DOHH2 (cell line): Measurements from ENCODE around the gene ILDR2.

Source experiments
- H3F3A ChIP-seq: fragments of 200-600 bp; sonication (generic), shearing (Covaris generic); 2 replicates; pipeline ENCODE4 v1.6.0; 2016; ENCODE audit warnings: antibody characterized with exemption, mild to moderate bottlenecking; ENCODE audit not compliant: control insufficient read depth, insufficient read depth
- H3K27ac ChIP-seq: fragments of 200-600 bp; sonication (generic); 2 replicates; pipeline ENCODE4 v1.5.1; 2014; ENCODE audit warnings: low read depth, mild to moderate bottlenecking, low read length, moderate library complexity
- H3K27me3 ChIP-seq: fragments of 200-600 bp; sonication (generic); 2 replicates; pipeline ENCODE4 v1.6.1; 2014; ENCODE audit warnings: mild to moderate bottlenecking, low read length, mixed read lengths; ENCODE audit not compliant: control insufficient read depth
- H3K36me3 ChIP-seq: fragments of 200-600 bp; sonication (generic); 2 replicates; pipeline ENCODE4 v1.6.1; 2014; ENCODE audit warnings: mild to moderate bottlenecking, low read length, moderate library complexity, mixed read lengths; ENCODE audit not compliant: control insufficient read depth
- H3K4me1 ChIP-seq: fragments of 200-600 bp; sonication (generic); 2 replicates; pipeline ENCODE4 v1.6.1; 2014; ENCODE audit warnings: mild to moderate bottlenecking, low read length, mixed read lengths; ENCODE audit not compliant: control insufficient read depth
- H3K4me2 ChIP-seq: fragments of 200-600 bp; sonication (generic); 2 replicates; pipeline ENCODE4 v1.6.0; 2014; ENCODE audit warnings: mild to moderate bottlenecking, low read length, moderate library complexity
- H3K4me3 ChIP-seq: fragments of 200-600 bp; sonication (generic); 2 replicates; pipeline ENCODE4 v1.5.1; 2014; ENCODE audit warnings: mild to moderate bottlenecking, low read length, mixed read lengths
- H3K79me2 ChIP-seq: fragments of 200-600 bp; sonication (generic); 2 replicates; pipeline ENCODE4 v1.6.1; 2014; ENCODE audit warnings: mild to moderate bottlenecking, low read length, mixed read lengths; ENCODE audit not compliant: control insufficient read depth
- H3K9me2 ChIP-seq: fragments of 200-600 bp; sonication (generic); replicated peaks from 2 replicates; pipeline ENCODE4 v1.6.1; 2014; ENCODE audit warnings: mild to moderate bottlenecking, low read length, mixed read lengths; ENCODE audit not compliant: control insufficient read depth
- H3K9me3 ChIP-seq: fragments of 200-600 bp; sonication (generic); 2 replicates; pipeline ENCODE4 v1.6.1; 2014; ENCODE audit warnings: antibody characterized with exemption, low read length, mixed read lengths; ENCODE audit not compliant: control insufficient read depth, insufficient read depth
- H4K20me1 ChIP-seq: fragments of 200-600 bp; sonication (generic); 2 replicates; pipeline ENCODE4 v1.6.0; 2014; ENCODE audit warnings: low read depth, mild to moderate bottlenecking, antibody characterized with exemption, low read length, moderate library complexity; ENCODE audit not compliant: control insufficient read depth, insufficient read depth
- CTCF ChIP-seq: fragments of 200-600 bp; sonication (generic); IDR thresholded peaks from one replicate; pipeline ENCODE4 v1.5.1; 2014; ENCODE audit warnings: antibody characterized with exemption, mild to moderate bottlenecking, low read depth, low read length; ENCODE audit not compliant: poor library complexity, severe bottlenecking
- EZH2phosphoT487 ChIP-seq: fragments of 200-600 bp; sonication (generic); IDR thresholded peaks from 2 replicates; pipeline ENCODE4 v1.6.1; 2017; ENCODE audit warnings: borderline replicate concordance, mild to moderate bottlenecking, antibody characterized with exemption, low read length, moderate library complexity, mixed read lengths

ILDR2 gene

GRCh38 chr1:166980383-166980782, 5.0 kb upstream of the ILDR2 start:
- Histone ChIP-seq H3K9me3 (no peaks in the 10 kb centered on the region), H3K4me3 (no peak overlapping the region), H3K4me1 (peaks cover 14% of the 10 kb centered on the region), H3F3A (no peaks in the 10 kb centered on the region), H3K27me3 (0 out of 2 replicates have a peak, but pooled peaks cover 2% of the 10 kb centered on the region), H3K36me3 (no peaks in the 10 kb centered on the region), H3K4me2 (no peak overlapping the region), H3K27ac (no peak overlapping the region), H3K9me2 (no peaks in the 10 kb centered on the region), H4K20me1 (no peaks in the 10 kb centered on the region), H3K79me2 (no peaks in the 10 kb centered on the region)
- no peak for TF ChIP-seq CTCF
- no peak for TF ChIP-seq EZH2phosphoT487

- H3K27me3 ChIP-seq = no peaks in the 10 kb centered on the region
- no peak overlapping the region for H3K4me2 ChIP-seq
- peaks cover 23% of the 10 kb centered on the region for H3K4me1 ChIP-seq
- H3K9me2 ChIP-seq = no peaks in the 10 kb centered on the region
- H3K9me3 ChIP-seq = no peaks in the 10 kb centered on the region
- no peak overlapping the region for H3K4me3 ChIP-seq
- H4K20me1 ChIP-seq = no peaks in the 10 kb centered on the region
- peaks cover 9% of the 10 kb centered on the region for H3K79me2 ChIP-seq
- H3F3A ChIP-seq = no peaks in the 10 kb centered on the region
- H3K27ac ChIP-seq = no peak overlapping the region
- TF ChIP-seq CTCF = no peak
- TF ChIP-seq EZH2phosphoT487 = no peak
- no peaks in the 10 kb centered on the region for H3K36me3 ChIP-seq
Observed at GRCh38 chr1:166978821-166979220, 3.5 kb upstream of the ILDR2 start.

- Histone ChIP-seq H3K9me2 (no peaks in the 10 kb centered on the region), H3K36me3 (no peaks in the 10 kb centered on the region), H3K27me3 (no peaks in the 10 kb centered on the region; the same call in 1 of the 2 replicates), H3K9me3 (no peaks in the 10 kb centered on the region), H3K4me3 (no peak overlapping the region), H3F3A (no peaks in the 10 kb centered on the region), H3K79me2 (peaks cover 17% of the 10 kb centered on the region), H3K4me1 (peaks cover 32% of the 10 kb centered on the region), H3K27ac (no peak overlapping the region), H3K4me2 (no peak overlapping the region), H4K20me1 (no peaks in the 10 kb centered on the region)
- TF ChIP-seq EZH2phosphoT487 = no peak
- TF ChIP-seq CTCF = no peak
Observed at GRCh38 chr1:166977951-166978350, 2.6 kb upstream of the ILDR2 start.
